ENCODE results near the gene TCERG1L. TPM values are rescaled to one million over a fixed set of nuclear protein-coding genes. Genes with fewer than 3 reads are reported as not detected.

TCERG1L gene
- total RNA-seq, 1 donor from 2014 or later: not detected

- DNase-seq (peak; percentile 35), ATAC-seq (no peak)
- no peaks in the 10 kb centered on the region for H3K9me3 ChIP-seq
- H3K27ac ChIP-seq: no peak overlapping the region
- peaks cover 15% of the 10 kb centered on the region for H3K27me3 ChIP-seq
- no peaks in the 10 kb centered on the region for H3K36me3 ChIP-seq
- H3K4me3 ChIP-seq: no peak overlapping the region
- intact Hi-C loops (cut with DNase I): no loop called here
- TF ChIP-seq CTCF (IDR thresholded peaks at IDR 0.05): no peak
- no peaks in the 10 kb centered on the region for H3K4me1 ChIP-seq
These were observed 54.5 kb downstream of the TCERG1L start for GRCh38 chr10:131257027-131257426.

- no peak for TF ChIP-seq CTCF (IDR thresholded peaks at IDR 0.05)
- Histone ChIP-seq H3K36me3 (no peaks in the 10 kb centered on the region), H3K27ac (no peak overlapping the region), H3K27me3 (peaks cover 18% of the 10 kb centered on the region), H3K9me3 (no peaks in the 10 kb centered on the region), H3K4me1 (no peaks in the 10 kb centered on the region), H3K4me3 (no peak overlapping the region)
- intact Hi-C loops (cut with DNase I): no loop called here
- DNase-seq (peak; percentile 30), ATAC-seq (no peak)
These were observed 56.7 kb downstream of the TCERG1L start for GRCh38 chr10:131254859-131255252.

GRCh38 chr10:131253931-131254858 is 57.3 kb downstream of the TCERG1L start:
- Histone ChIP-seq H3K4me1 (no peaks in the 10 kb centered on the region), H3K27ac (no peak overlapping the region), H3K27me3 (peaks cover 24% of the 10 kb centered on the region), H3K36me3 (no peaks in the 10 kb centered on the region), H3K4me3 (no peak overlapping the region), H3K9me3 (no peaks in the 10 kb centered on the region)
- DNase-seq (peak; percentile 36), ATAC-seq (no peak)
- intact Hi-C loops (cut with DNase I): no loop called here
- no peak for TF ChIP-seq CTCF (IDR thresholded peaks at IDR 0.05)

GRCh38 chr10:131252567-131253276 is 58.8 kb downstream of the TCERG1L start:
- DNase-seq (peak; percentile 45), ATAC-seq (no peak)
- Histone ChIP-seq H3K4me3 (no peak overlapping the region), H3K4me1 (no peaks in the 10 kb centered on the region), H3K36me3 (no peaks in the 10 kb centered on the region), H3K27me3 (peaks cover 32% of the 10 kb centered on the region), H3K27ac (no peak overlapping the region), H3K9me3 (no peaks in the 10 kb centered on the region)
- intact Hi-C loops (cut with DNase I): no loop called here
- TF ChIP-seq CTCF (IDR thresholded peaks at IDR 0.05): no peak

- Histone ChIP-seq H3K9me3 (no peaks in the 10 kb centered on the region), H3K36me3 (no peaks in the 10 kb centered on the region), H3K4me3 (no peak overlapping the region), H3K27me3 (peaks cover 32% of the 10 kb centered on the region), H3K4me1 (no peaks in the 10 kb centered on the region), H3K27ac (no peak overlapping the region)
- no peak for TF ChIP-seq CTCF (IDR thresholded peaks at IDR 0.05)
- ATAC-seq (no peak), DNase-seq (peak; percentile 50)
- intact Hi-C loops (cut with DNase I): no loop called here
These were observed 60.4 kb downstream of the TCERG1L start for GRCh38 chr10:131251146-131251541.

Data from upper lobe of right lung (tissue), 1 donor.